Psoas muscle (tissue), 8 donors: Measurements from ENCODE around the gene PHKA2. TPM values are rescaled to one million over a fixed set of nuclear protein-coding genes. Genes with fewer than 3 reads are reported as not detected.

Source experiments
- ATAC-seq, 4 donors: fragments of 200-7000 bp; cut with Tn5 transposase; one replicate each; pipeline ENCODE4 v1.9.1; 2020; ENCODE audit warnings: moderate library complexity in 3 of 4, mild to moderate bottlenecking in 2 of 4
- DNase-seq, 2 donors: peaks; one replicate each; pipeline ENCODE4 v3.0.0-alpha.2; 2020
- H3K27ac ChIP-seq: fragments of 200-600 bp; one replicate; pipeline ENCODE4 v1.8.0; 2022
- H3K27me3 ChIP-seq, 3 donors: fragments of 200-600 bp in 1 of 3; one replicate each; pipeline versions ENCODE4 v1.6.1 to v1.8.0; 2013 to 2022; ENCODE audit warnings: low read length in 2 of 3, mild to moderate bottlenecking in 2 of 3, moderate library complexity in 1 of 3; ENCODE audit not compliant: insufficient read depth in 3 of 3
- H3K36me3 ChIP-seq, 2 donors: fragments of 200-600 bp in 1 of 2; one replicate each; pipeline versions ENCODE4 v1.6.1 to v1.8.0; 2013 to 2022; ENCODE audit warnings: low read depth in 1 of 2, mild to moderate bottlenecking in 1 of 2, moderate library complexity in 1 of 2; ENCODE audit not compliant: insufficient read depth in 1 of 2
- H3K4me1 ChIP-seq: fragments of 200-600 bp; one replicate; pipeline ENCODE4 v1.8.0; 2022
- H3K4me3 ChIP-seq: fragments of 200-600 bp; one replicate; pipeline ENCODE4 v1.8.0; 2022; ENCODE audit warnings: mild to moderate bottlenecking
- H3K9me3 ChIP-seq: fragments of 200-600 bp; one replicate; pipeline ENCODE4 v1.8.0; 2022
- WGBS, 3 donors: extraction: QIAGEN DNeasy Blood & Tissue Kit; methylation state at CpG; one replicate each; pipeline versions ENCODE4 v1.1.6 to v1.1.7; 2013; 5-methylcytosine and 5-hydroxymethylcytosine counted together
- intact Hi-C, 2 donors: fragments of 100-400 bp; cut with DNase I; formaldehyde crosslinking; loops; one replicate each; pipeline versions ENCODE4 v1.11.0 to v1.14.2; 2022
- polyA plus RNA-seq, 3 donors: library from polyadenylated mRNA; stranded (reverse); fragments of 200-250 nt; gene quantifications; one replicate each; pipeline ENCODE4 v1.2.3, GENCODE V29; 2013
- total RNA-seq, 4 donors: library from RNA; stranded (reverse); fragmentation: NEBNext Ultra II Directional in 2 of 4; extraction: Animal tissue kit (Norgen Biotek cat#: 25700) in 2 of 4; gene quantifications; one replicate each; pipeline versions ENCODE4 v1.2.1 to v1.2.4, GENCODE V29; 2021 to 2023
- TF ChIP-seq, protein P1 (sequence below): fragments of 200-600 bp; IDR thresholded peaks from one replicate; pipeline ENCODE4 v1.8.0; 2022; ENCODE audit warnings: antibody characterized with exemption
- donor health status: healthy with polysubstance abuse.
- donor health status: DM: no; HTN: no; CAD: no; lungs with moderate emphysema.
- donor health status: Bipolar disorder and iron deficiency.
- donor health status: healthy.
- donor health status: DM: yes; HTN: yes; CAD: no.
- donor health status: DM: no; HTN: no; CAD: no.
- donor health status: DM: no; HTN: no; CAD: no.
- donor health status: DM: yes; HTN: yes; CAD: no.

Gene PHKA2
- total and polyA plus RNA-seq, 7 donors: 3.7 to 24.8 (median 8.9) TPM

DNA sequence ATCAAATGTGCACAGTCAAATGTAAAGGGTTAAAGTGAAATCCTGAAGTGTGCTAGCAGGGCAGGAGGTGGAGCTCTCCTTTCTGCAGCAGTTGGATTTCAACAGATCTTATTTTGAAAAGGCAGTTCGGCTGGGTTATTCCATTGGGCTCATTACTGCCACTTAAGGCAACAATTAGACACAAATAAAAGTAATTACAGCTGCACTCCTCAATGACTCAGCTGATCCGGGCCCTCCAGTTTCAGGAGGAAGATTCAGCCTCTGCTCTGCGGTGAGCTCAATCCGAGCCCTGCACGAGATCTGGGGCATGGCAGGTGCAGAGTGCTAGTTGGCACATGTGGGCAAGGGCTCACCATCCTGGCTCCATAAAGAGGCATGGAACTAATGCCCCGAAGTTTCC is 85.4 kb downstream of the PHKA2 start:
- intact Hi-C loops: loop anchor here in 1 of 2 donors (5.0 kb wide), 1 partner anchor 506 kb away; no protein-coding TSS in a partner anchor
- no peak for ATAC-seq
- Histone ChIP-seq H3K36me3 (no peaks in the 10 kb centered on the region), H3K27me3 (no peaks in the 10 kb centered on the region), H3K9me3 (no peaks in the 10 kb centered on the region), H3K4me3 (no peak overlapping the region), H3K4me1 (no peaks in the 10 kb centered on the region), H3K27ac (no peak overlapping the region)
- DNase-seq: no peak
- TF ChIP-seq, protein P1, sequence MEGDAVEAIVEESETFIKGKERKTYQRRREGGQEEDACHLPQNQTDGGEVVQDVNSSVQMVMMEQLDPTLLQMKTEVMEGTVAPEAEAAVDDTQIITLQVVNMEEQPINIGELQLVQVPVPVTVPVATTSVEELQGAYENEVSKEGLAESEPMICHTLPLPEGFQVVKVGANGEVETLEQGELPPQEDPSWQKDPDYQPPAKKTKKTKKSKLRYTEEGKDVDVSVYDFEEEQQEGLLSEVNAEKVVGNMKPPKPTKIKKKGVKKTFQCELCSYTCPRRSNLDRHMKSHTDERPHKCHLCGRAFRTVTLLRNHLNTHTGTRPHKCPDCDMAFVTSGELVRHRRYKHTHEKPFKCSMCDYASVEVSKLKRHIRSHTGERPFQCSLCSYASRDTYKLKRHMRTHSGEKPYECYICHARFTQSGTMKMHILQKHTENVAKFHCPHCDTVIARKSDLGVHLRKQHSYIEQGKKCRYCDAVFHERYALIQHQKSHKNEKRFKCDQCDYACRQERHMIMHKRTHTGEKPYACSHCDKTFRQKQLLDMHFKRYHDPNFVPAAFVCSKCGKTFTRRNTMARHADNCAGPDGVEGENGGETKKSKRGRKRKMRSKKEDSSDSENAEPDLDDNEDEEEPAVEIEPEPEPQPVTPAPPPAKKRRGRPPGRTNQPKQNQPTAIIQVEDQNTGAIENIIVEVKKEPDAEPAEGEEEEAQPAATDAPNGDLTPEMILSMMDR: no peak
- 46 to 73% (median 58%) methylated on average over 6 of the region's 6 CpGs for WGBS, 3 donors

DNA sequence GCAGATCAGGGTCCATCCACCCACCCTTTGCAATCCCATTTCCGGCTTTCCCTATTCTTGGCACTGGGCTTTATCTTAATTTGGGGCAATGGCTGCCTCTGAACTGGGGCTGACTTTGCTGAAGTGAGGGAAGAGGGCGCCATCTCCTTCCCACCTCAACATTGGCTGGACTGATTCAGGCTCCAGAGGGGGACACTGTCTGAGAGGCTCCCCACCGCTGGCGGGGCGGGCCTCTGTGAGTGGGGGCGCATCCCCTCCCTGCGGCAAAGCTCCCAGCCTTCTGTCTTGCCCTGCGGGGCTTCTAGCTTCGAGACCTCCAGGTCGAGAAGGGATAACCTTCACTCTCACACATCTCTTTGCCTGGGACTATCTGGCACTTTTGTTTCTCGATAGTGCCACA is 85.8 kb downstream of the PHKA2 start:
- ATAC-seq (no peak), DNase-seq (no peak)
- intact Hi-C loops: loop anchor here in 1 of 2 donors (5.0 kb wide), 1 partner anchor 506 kb away; no protein-coding TSS in a partner anchor
- no peak overlapping the region for H3K27ac ChIP-seq
- 84 to 95% (median 93%) methylated on average over 11 of the region's 11 CpGs for WGBS, 3 donors
- no peaks in the 10 kb centered on the region for H3K4me1 ChIP-seq
- no peaks in the 10 kb centered on the region for H3K36me3 ChIP-seq
- H3K27me3 ChIP-seq: no peaks in the 10 kb centered on the region
- TF ChIP-seq, protein P1: no peak
- no peaks in the 10 kb centered on the region for H3K9me3 ChIP-seq
- no peak overlapping the region for H3K4me3 ChIP-seq

DNA sequence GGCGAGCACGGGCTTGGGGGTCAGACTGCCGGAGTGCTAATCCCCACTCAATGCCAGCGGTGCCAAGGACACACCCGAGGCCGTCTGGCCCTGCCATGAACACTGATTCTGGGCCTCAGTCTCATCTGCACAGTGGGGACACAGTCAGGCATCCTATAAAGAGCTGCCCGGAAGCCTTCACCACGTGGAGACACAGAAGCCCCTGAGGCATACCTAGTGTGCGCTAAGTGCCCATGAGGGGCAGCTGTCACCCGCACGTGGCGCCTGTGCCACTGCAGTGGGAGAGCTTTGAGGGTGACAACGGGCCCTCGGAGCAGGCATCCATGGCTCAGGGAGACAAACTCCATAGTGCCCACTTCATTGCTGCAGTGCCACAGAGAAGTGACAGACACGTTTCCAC is 86.3 kb downstream of the PHKA2 start:
- H3K4me1 ChIP-seq: no peaks in the 10 kb centered on the region
- no peaks in the 10 kb centered on the region for H3K9me3 ChIP-seq
- H3K27me3 ChIP-seq: no peaks in the 10 kb centered on the region
- no peak for ATAC-seq
- no peak overlapping the region for H3K27ac ChIP-seq
- WGBS, 3 donors: 84 to 90% (median 88%) methylated on average over 15 of the region's 15 CpGs
- TF ChIP-seq, protein P1: no peak
- H3K4me3 ChIP-seq: no peak overlapping the region
- H3K36me3 ChIP-seq: no peaks in the 10 kb centered on the region
- DNase-seq: no peak
- intact Hi-C loops: loop anchor here in 1 of 2 donors (5.0 kb wide), 1 partner anchor 505 kb away; no protein-coding TSS in a partner anchor

DNA sequence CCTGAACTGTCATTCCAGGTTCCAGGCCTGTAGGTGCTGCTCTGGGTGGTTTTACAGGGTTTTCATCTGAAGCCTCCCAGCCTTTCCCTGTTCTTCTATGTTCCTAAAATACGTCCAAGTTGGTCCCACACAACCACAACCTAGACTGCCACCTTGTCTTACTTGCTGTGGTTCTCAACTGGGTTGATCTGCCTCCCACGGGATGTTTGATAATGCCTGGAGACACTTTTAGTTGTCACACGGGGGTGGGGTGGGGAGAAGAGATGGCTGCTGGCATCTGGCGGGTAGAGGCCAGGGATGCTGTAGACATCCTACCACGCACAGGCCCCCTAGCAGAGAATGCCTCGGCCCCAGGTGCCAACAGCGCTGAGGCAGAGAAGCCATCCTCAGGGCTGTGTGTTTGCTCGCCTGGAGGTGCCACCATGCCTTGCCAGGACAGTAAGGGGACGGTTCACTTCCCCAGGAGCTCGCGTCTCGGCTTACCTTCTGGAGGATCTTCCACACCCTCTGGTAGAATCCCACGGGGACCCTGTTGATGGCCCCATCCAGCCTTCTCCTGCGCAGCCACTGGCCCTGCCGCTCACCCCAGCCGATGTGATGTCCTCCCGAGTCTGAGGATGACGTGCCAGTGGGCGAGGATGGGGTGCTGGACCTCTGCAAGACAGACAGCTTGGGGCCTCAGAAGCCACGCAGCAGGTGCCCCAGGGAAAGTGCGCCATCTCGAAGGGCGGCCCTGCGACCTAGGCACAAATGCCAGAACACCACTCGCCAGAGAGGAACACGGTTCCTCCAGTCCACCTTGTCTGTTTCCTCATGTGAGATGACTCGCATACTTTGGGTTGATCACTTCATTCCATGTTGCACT is 87.0 kb downstream of the PHKA2 start:
- Histone ChIP-seq H3K27me3 (no peaks in the 10 kb centered on the region), H3K9me3 (no peaks in the 10 kb centered on the region), H3K36me3 (no peaks in the 10 kb centered on the region), H3K4me3 (no peak overlapping the region), H3K4me1 (no peaks in the 10 kb centered on the region), H3K27ac (no peak overlapping the region)
- ATAC-seq: no peak
- TF ChIP-seq, protein P1: no peak
- no peak for DNase-seq
- intact Hi-C loops: loop anchor here in 1 of 2 donors (5.0 kb wide), 1 partner anchor 505 kb away; no protein-coding TSS in a partner anchor
- 86 to 96% (median 94%) methylated on average over 24 to 27 of the region's 27 CpGs for WGBS, 3 donors
